ES-I3 (cell line): Measurements from ENCODE around the gene BRD2.

Experiments
- H3K36me3 ChIP-seq: 2 replicates; pipeline ENCODE4 v1.6.1; 2013; ENCODE audit warnings: mild to moderate bottlenecking, low read length, control low read depth, moderate library complexity; ENCODE audit not compliant: insufficient read depth
- H3K4me1 ChIP-seq: 2 replicates; pipeline ENCODE4 v1.6.1; 2013; ENCODE audit warnings: mild to moderate bottlenecking, control low read depth, low read length; ENCODE audit not compliant: insufficient read depth
- H3K9ac ChIP-seq: 2 replicates; pipeline ENCODE4 v1.6.1; 2013; ENCODE audit warnings: low read depth, mild to moderate bottlenecking, low read length, moderate library complexity
- H3K9me3 ChIP-seq: 2 replicates; pipeline ENCODE4 v1.6.1; 2013; ENCODE audit warnings: mild to moderate bottlenecking, low read length, moderate library complexity; ENCODE audit not compliant: control insufficient read depth, insufficient read depth

Gene BRD2

GRCh38 chr6:32983964-32984621 is 15.7 kb downstream of the BRD2 start:
- Histone ChIP-seq H3K36me3 (peaks cover 20% of the 10 kb centered on the region), H3K4me1 (peaks cover 4% of the 10 kb centered on the region; the same call in 1 of the 2 replicates), H3K9me3 (no peaks in the 10 kb centered on the region), H3K9ac (no peak overlapping the region)

GRCh38 chr6:32984622-32985389 is 16.4 kb downstream of the BRD2 start:
- H3K9me3 ChIP-seq, result no peaks in the 10 kb centered on the region
- no peak overlapping the region for H3K9ac ChIP-seq
- peaks cover 4% of the 10 kb centered on the region; the same call in 1 of the 2 replicates for H3K4me1 ChIP-seq
- peaks cover 13% of the 10 kb centered on the region for H3K36me3 ChIP-seq

- Histone ChIP-seq H3K9me3 (no peaks in the 10 kb centered on the region), H3K4me1 (peaks cover 3% of the 10 kb centered on the region; the same call in 1 of the 2 replicates), H3K36me3 (no peaks in the 10 kb centered on the region), H3K9ac (no peak overlapping the region)
These were observed 21.0 kb downstream of the BRD2 start for GRCh38 chr6:32989368-32989767.

GRCh38 chr6:32991972-32992371 is 23.6 kb downstream of the BRD2 start:
- Histone ChIP-seq H3K9me3 (no peaks in the 10 kb centered on the region), H3K9ac (no peak overlapping the region), H3K4me1 (no peaks in the 10 kb centered on the region; the same call in 1 of the 2 replicates), H3K36me3 (no peaks in the 10 kb centered on the region)

GRCh38 chr6:32993363-32993973 is 25.1 kb downstream of the BRD2 start:
- Histone ChIP-seq H3K4me1 (no peaks in the 10 kb centered on the region; the same call in 1 of the 2 replicates), H3K9ac (no peak overlapping the region), H3K9me3 (no peaks in the 10 kb centered on the region), H3K36me3 (no peaks in the 10 kb centered on the region)

- no peaks in the 10 kb centered on the region for H3K9me3 ChIP-seq
- no peaks in the 10 kb centered on the region for H3K36me3 ChIP-seq
- H3K9ac ChIP-seq, result no peak overlapping the region
- H3K4me1 ChIP-seq, result no peaks in the 10 kb centered on the region
These were observed 27.1 kb downstream of the BRD2 start for GRCh38 chr6:32995448-32995847.

GRCh38 chr6:33000055-33000454 is 31.7 kb downstream of the BRD2 start:
- no peaks in the 10 kb centered on the region for H3K36me3 ChIP-seq
- H3K9ac ChIP-seq, result no peak overlapping the region
- H3K9me3 ChIP-seq, result no peaks in the 10 kb centered on the region
- H3K4me1 ChIP-seq, result no peaks in the 10 kb centered on the region

GRCh38 chr6:33001685-33002084 is 33.3 kb downstream of the BRD2 start:
- Histone ChIP-seq H3K9ac (no peak overlapping the region), H3K9me3 (no peaks in the 10 kb centered on the region), H3K4me1 (no peaks in the 10 kb centered on the region), H3K36me3 (no peaks in the 10 kb centered on the region)

GRCh38 chr6:33004940-33005339 is 36.5 kb downstream of the BRD2 start:
- Histone ChIP-seq H3K9me3 (no peaks in the 10 kb centered on the region), H3K9ac (no peak overlapping the region), H3K4me1 (0 out of 2 replicates have a peak, but pooled peaks cover under 1% of the 10 kb centered on the region), H3K36me3 (no peaks in the 10 kb centered on the region)

- H3K9ac ChIP-seq, result no peak overlapping the region
These were observed 39.5 kb downstream of the BRD2 start for GRCh38 chr6:33007831-33008400.

GRCh38 chr6:33008944-33009861 is 40.8 kb downstream of the BRD2 start, which contains the start of gene HLA-DOA:
TSS of gene HLA-DOA (minus strand) at chr6:33009591.
- Histone ChIP-seq H3K9me3 (no peaks in the 10 kb centered on the region), H3K4me1 (0 out of 2 replicates have a peak, but pooled peaks cover 5% of the 10 kb centered on the region), H3K36me3 (no peaks in the 10 kb centered on the region), H3K9ac (peak within 1 kb of the TSS; percentile 52)

More at GRCh38 chr6:33007831-33008400, 39.5 kb downstream of the BRD2 start:
- Histone ChIP-seq H3K36me3 (no peaks in the 10 kb centered on the region), H3K4me1 (0 out of 2 replicates have a peak, but pooled peaks cover 5% of the 10 kb centered on the region), H3K9me3 (no peaks in the 10 kb centered on the region)

GRCh38 chr6:33010356-33010755 is 42.0 kb downstream of the BRD2 start:
- H3K36me3 ChIP-seq, result no peaks in the 10 kb centered on the region
- H3K9me3 ChIP-seq, result no peaks in the 10 kb centered on the region
- H3K9ac ChIP-seq, result no peak overlapping the region
- H3K4me1 ChIP-seq, result 0 out of 2 replicates have a peak, but pooled peaks cover 5% of the 10 kb centered on the region

- no peaks in the 10 kb centered on the region for H3K9me3 ChIP-seq
- H3K9ac ChIP-seq, result no peak overlapping the region
- H3K36me3 ChIP-seq, result no peaks in the 10 kb centered on the region
- H3K4me1 ChIP-seq, result 0 out of 2 replicates have a peak, but pooled peaks cover 5% of the 10 kb centered on the region
These were observed 45.2 kb downstream of the BRD2 start for GRCh38 chr6:33013608-33014007.
